ENCODE results near the gene TTC23L.
"Not testable (repeated sequence)": the region's sequence is repeated elsewhere in the genome, so short reads cannot be mapped to it uniquely, and the experiment has no call there.

Gene TTC23L

GRCh38 chr5:34881246-34881645, 42.3 kb downstream of the TTC23L start:
- DNase-seq: no peak

- no peak for DNase-seq
Measured at GRCh38 chr5:34886392-34887119, 47.6 kb downstream of the TTC23L start.

GRCh38 chr5:34889394-34889793, 50.4 kb downstream of the TTC23L start:
- DNase-seq: no peak

GRCh38 chr5:34891981-34892380, 53.0 kb downstream of the TTC23L start:
- DNase-seq: no peak

GRCh38 chr5:34892414-34892813, 53.5 kb downstream of the TTC23L start:
- DNase-seq: no peak

- no peak for DNase-seq
Measured at GRCh38 chr5:34894716-34895115, 55.8 kb downstream of the TTC23L start.

GRCh38 chr5:34895641-34896419, 56.9 kb downstream of the TTC23L start:
- DNase-seq: no peak

- no peak for DNase-seq
Measured at GRCh38 chr5:34897646-34898045, 58.7 kb downstream of the TTC23L start.

GRCh38 chr5:34898258-34898895, 59.4 kb downstream of the TTC23L start:
- DNase-seq: peak; percentile 65

- DNase-seq: no peak
Measured at GRCh38 chr5:34899066-34899465, 60.1 kb downstream of the TTC23L start.

- DNase-seq: no peak
Measured at GRCh38 chr5:34900652-34901051, 61.7 kb downstream of the TTC23L start.

GRCh38 chr5:34903260-34903659, 64.3 kb downstream of the TTC23L start:
- DNase-seq: no peak

- DNase-seq: peak; percentile 19
Measured at GRCh38 chr5:34905564-34905963, 66.6 kb downstream of the TTC23L start.

- DNase-seq: peak; percentile 88
Measured at GRCh38 chr5:34913072-34913471, 74.1 kb downstream of the TTC23L start.

- peak; percentile 49 for DNase-seq
Measured at GRCh38 chr5:34914671-34915138, 75.7 kb downstream of the TTC23L start.

- DNase-seq: peak; percentile 99
Measured at GRCh38 chr5:34915139-34915855, 76.3 kb downstream of the TTC23L start, which contains the start of the genes BRIX1 and RAD1. Gene BRIX1 (plus strand): TSS chr5:34915711. CDS start chr5:34915739, 28 bp downstream. Gene RAD1 (minus strand): TSS chr5:34915504. CDS start chr5:34914892, 612 bp downstream.

- DNase-seq: no peak
Measured at GRCh38 chr5:34915856-34916192, 76.9 kb downstream of the TTC23L start.

- DNase-seq: no peak
Measured at GRCh38 chr5:34916518-34916917, 77.6 kb downstream of the TTC23L start.

GRCh38 chr5:34918025-34918424, 79.1 kb downstream of the TTC23L start:
- no peak for DNase-seq

- no peak for DNase-seq
Measured at GRCh38 chr5:34919077-34919476, 80.1 kb downstream of the TTC23L start.

- not testable (repeated sequence) for DNase-seq
Measured at GRCh38 chr5:34923256-34923655, 84.3 kb downstream of the TTC23L start.

- peak; percentile 88 for DNase-seq
Measured at GRCh38 chr5:34923694-34924461, 84.9 kb downstream of the TTC23L start.

Measured in HCEC 1CT (cell line).